Ectodermal cell (in vitro differentiated cells): ENCODE data around the gene MT1B.

Experiments used
- H3K27ac ChIP-seq: 2 replicates; pipeline ENCODE4 v1.7.0; 2013; ENCODE audit warnings: mild to moderate bottlenecking, low read depth, low read length; ENCODE audit not compliant: insufficient read depth, poor library complexity, severe bottlenecking
- H3K27me3 ChIP-seq: 2 replicates; pipeline ENCODE4 v1.7.0; 2013; ENCODE audit warnings: mild to moderate bottlenecking, low read length; ENCODE audit not compliant: insufficient read depth, control insufficient read depth, poor library complexity, severe bottlenecking
- H3K36me3 ChIP-seq: one replicate; pipeline ENCODE4 v1.7.0; 2013; ENCODE audit warnings: low read length; ENCODE audit not compliant: control insufficient read depth, insufficient read depth
- H3K4me1 ChIP-seq: one replicate; pipeline ENCODE4 v1.7.0; 2013; ENCODE audit warnings: low read length; ENCODE audit not compliant: control insufficient read depth, insufficient read depth
- H3K4me3 ChIP-seq: 2 replicates; pipeline ENCODE4 v1.7.0; 2013; ENCODE audit warnings: low read depth, low read length, control low read depth; ENCODE audit not compliant: insufficient read depth
- H3K9me3 ChIP-seq: 2 replicates; pipeline ENCODE4 v1.7.0; 2013; ENCODE audit warnings: mild to moderate bottlenecking, low read length, moderate library complexity; ENCODE audit not compliant: control insufficient read depth
- WGBS, 2 experiments: methylation state at CpG; one replicate each; pipeline ENCODE4 v1.1.7; 2013; ENCODE audit warnings: missing lambda C conversion rate in 2 of 2; 5-methylcytosine and 5-hydroxymethylcytosine counted together

Gene MT1B

DNA sequence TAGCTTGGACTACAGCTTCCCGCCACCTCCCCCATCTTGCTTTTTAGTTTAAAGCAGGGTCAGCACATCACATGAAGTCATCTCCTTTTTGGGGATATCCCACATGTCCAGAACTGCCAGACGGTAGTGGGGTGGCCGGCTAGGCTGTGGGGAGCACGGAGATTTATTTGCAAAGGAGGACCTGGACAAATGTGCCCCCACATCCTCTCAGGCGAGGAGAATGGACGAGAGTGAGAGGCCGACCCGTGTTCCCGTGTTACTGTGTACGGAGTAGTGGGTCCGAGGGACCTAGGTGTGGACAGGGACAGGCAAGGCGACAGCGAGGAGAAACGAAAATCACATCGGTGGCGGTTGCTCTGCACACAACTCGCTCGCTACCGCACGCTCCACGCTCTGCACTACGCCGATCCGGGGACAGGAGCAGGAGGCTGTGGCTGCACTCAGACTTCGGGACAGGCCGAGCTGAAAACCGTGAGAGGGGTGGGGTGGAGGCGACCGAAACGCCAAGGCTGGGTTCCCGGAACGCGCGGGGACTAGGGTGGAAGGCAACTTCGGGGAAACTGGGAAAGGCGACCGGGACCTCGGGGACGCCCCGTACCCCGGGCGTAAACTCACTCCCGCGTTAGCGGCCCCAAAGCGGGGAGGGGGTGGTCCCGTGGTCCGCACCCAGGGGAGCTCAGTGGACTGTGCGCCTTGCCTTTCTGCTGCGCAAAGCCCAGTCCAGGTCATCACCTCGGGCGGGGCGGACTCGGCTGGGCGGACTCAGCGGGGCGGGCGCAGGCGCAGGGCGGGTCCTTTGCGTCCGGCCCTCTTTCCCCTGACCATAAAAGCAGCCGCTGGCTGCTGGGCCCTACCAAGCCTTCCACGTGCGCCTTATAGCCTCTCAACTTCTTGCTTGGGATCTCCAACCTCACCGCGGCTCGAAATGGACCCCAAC is 13.6 kb upstream of the MT1B start, which contains the start of gene MT1A:
Gene MT1A, plus strand, starts transcription at position 853 of the 937 bp plus-strand sequence. Its CDS starts 73 bp downstream, at position 926.
- WGBS, 2 experiments: 2 to 3% methylated on average over 68 of the region's 68 CpGs
- no peaks in the 10 kb centered on the region for H3K36me3 ChIP-seq
- H3K4me3 ChIP-seq: peak within 1 kb of the TSS; percentile 23
- no peak within 1 kb of the TSS for H3K27ac ChIP-seq
- H3K4me1 ChIP-seq: no peaks in the 10 kb centered on the region
- H3K9me3 ChIP-seq: no peaks in the 10 kb centered on the region
- H3K27me3 ChIP-seq: peaks cover 100% of the 10 kb centered on the region

DNA sequence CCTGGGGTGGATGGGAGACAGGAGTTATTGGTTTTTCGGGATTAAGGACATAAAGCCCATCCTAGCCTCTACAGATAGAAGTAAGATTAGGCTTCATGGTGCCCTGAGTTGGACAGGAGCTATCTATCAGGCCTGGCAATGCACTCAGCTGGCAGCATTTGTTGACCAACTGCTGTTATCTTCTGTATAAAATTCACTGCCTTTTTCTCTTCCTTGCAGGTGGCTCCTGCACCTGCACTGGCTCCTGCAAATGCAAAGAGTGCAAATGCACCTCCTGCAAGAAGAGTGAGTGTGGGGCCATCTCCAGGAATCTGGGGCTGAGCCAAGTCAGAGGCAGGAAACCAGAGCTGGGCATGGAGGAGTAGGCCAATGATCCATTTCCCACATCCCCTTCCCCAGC is 12.6 kb upstream of the MT1B start:
- Histone ChIP-seq H3K4me3 (no peak overlapping the region), H3K36me3 (no peaks in the 10 kb centered on the region), H3K27me3 (peaks cover 100% of the 10 kb centered on the region), H3K9me3 (no peaks in the 10 kb centered on the region), H3K27ac (no peak overlapping the region), H3K4me1 (peaks cover 7% of the 10 kb centered on the region)
- 59 to 67% methylated on average over 1 of the region's 1 CpG for WGBS, 2 experiments

DNA sequence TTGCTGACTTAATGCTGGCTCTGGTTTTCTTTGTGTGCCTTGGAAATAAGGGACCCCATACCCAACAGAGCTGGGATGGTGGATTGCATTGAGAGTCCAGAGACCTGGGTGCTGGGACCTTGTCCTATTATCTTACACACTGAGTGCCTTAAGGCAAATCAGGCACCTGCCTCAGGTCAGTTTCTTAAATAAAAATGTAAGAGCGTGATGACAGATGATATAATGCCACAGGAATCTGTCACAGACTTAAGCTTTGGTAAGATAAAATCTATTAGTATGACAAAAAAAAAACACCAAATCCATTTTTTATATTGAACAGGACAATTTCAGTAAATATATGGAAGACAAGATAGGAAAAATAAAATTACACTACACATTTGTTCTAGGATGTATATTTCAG is 11.6 kb upstream of the MT1B start:
- peaks cover 7% of the 10 kb centered on the region for H3K4me1 ChIP-seq
- H3K4me3 ChIP-seq: no peak overlapping the region
- H3K27ac ChIP-seq: no peak overlapping the region
- peaks cover 100% of the 10 kb centered on the region for H3K27me3 ChIP-seq
- H3K36me3 ChIP-seq: no peaks in the 10 kb centered on the region
- WGBS, 2 experiments: 80 to 100% methylated on average over 1 of the region's 1 CpG
- no peaks in the 10 kb centered on the region for H3K9me3 ChIP-seq

DNA sequence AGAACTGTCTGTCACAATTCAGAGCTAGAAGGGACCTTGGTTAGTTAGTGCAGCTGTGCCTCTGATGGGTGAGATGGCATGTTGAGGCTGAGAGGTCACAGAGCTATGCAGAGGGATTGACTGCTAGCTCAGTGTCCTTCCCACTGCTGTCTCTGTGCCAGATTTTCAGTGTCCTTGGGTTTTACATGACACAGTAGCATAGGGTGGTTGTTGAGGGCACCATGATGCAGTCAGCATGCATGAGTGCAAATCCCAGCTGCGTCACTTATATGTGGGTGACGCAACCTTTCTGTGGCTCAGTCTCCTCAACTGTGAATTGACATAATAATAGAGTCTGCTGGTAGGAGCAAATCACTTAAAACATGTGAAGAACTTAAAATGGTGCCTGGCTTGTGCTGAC is 10.5 kb upstream of the MT1B start:
- Histone ChIP-seq H3K36me3 (no peaks in the 10 kb centered on the region), H3K4me1 (peaks cover 7% of the 10 kb centered on the region), H3K27me3 (peaks cover 100% of the 10 kb centered on the region), H3K4me3 (no peak overlapping the region), H3K27ac (no peak overlapping the region), H3K9me3 (no peaks in the 10 kb centered on the region)
- 84 to 85% methylated on average over 2 of the region's 2 CpGs for WGBS, 2 experiments

DNA sequence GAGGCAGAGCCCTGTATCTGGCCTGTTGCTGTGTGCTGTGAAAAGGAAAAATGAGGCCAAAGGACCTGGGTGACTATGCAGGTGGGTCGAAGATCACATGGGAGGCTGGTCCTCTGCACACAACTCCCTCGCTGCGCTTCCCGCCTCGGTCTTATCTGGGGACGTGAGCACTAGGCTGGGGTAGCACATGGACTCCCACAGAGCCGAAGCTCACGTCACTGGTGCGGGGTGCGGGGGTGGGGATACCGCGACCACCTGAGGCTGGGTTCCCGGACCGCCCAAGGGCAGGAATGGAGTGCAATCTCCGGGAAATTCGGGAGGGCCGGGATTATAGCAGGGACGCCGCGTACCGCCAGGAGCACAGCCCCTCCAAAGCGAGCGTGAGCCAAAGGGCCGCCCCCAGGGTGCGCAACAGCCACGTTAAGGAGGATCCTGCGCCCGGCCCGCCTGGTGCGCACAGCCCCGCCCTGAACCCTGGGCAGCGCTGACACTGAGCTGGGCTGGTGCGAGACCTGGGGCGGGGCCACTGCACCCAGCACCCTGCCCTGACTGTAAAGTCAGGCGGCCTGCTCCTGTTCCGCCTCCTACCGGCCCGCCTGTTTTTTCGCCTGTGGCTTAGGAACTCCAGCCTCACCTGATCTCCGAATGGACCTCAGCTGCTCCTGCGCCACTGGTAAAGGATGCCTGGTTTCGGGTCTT is 8.5 kb upstream of the MT1B start:
- peaks cover 100% of the 10 kb centered on the region for H3K27me3 ChIP-seq
- no peak overlapping the region for H3K4me3 ChIP-seq
- WGBS, 2 experiments: 5 to 6% methylated on average over 42 of the region's 42 CpGs
- H3K27ac ChIP-seq: no peak overlapping the region
- no peaks in the 10 kb centered on the region for H3K9me3 ChIP-seq
- peaks cover 7% of the 10 kb centered on the region for H3K4me1 ChIP-seq
- H3K36me3 ChIP-seq: no peaks in the 10 kb centered on the region

DNA sequence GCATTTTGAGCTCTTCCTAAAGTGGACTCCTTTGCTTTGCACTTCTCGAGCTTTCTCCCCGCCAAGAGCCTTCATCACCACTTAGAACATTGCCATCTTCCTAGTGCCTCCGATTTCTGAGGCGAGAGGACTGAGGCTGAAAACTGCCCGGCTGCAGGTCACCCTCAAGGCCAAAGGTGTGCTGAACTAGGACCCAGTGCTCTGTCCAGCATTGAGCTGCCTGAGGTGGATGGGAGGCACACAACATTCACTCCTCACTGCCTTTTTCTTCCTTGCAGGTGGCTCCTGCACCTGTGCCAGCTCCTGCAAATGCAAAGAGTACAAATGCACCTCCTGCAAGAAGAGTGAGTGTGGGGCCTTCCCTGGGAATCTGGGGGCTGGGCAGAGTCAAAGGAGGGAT is 7.9 kb upstream of the MT1B start:
- peaks cover 100% of the 10 kb centered on the region for H3K27me3 ChIP-seq
- H3K27ac ChIP-seq: no peak overlapping the region
- WGBS, 2 experiments: 59 to 66% methylated on average over 5 of the region's 5 CpGs
- H3K4me3 ChIP-seq: no peak overlapping the region
- H3K4me1 ChIP-seq: peaks cover 7% of the 10 kb centered on the region
- no peaks in the 10 kb centered on the region for H3K9me3 ChIP-seq
- H3K36me3 ChIP-seq: no peaks in the 10 kb centered on the region

DNA sequence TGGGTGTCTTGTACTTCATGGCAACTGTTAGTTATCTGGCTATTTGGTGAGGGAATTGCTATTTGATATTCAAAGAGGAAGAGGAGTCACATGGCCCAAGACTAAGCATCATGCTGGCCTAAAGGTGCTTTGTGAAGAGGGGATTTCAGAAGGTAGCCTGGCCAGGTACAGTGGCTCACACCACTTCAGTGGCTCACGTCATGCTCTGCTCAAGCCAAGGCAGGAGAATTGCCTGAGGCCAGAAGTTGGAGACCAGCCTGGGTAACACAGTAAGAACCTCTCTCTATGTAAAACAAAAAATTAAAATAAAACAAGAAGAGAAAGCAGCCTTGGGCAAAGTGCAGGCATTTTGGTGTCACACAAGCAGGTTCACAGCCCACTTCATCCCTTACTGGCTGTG is 6.4 kb upstream of the MT1B start:
- no peaks in the 10 kb centered on the region for H3K36me3 ChIP-seq
- peaks cover 99% of the 10 kb centered on the region for H3K27me3 ChIP-seq
- H3K27ac ChIP-seq: no peak overlapping the region
- H3K4me1 ChIP-seq: peaks cover 7% of the 10 kb centered on the region
- no peak overlapping the region for H3K4me3 ChIP-seq
- no peaks in the 10 kb centered on the region for H3K9me3 ChIP-seq
- 65 to 85% methylated on average over 1 of the region's 1 CpG for WGBS, 2 experiments

DNA sequence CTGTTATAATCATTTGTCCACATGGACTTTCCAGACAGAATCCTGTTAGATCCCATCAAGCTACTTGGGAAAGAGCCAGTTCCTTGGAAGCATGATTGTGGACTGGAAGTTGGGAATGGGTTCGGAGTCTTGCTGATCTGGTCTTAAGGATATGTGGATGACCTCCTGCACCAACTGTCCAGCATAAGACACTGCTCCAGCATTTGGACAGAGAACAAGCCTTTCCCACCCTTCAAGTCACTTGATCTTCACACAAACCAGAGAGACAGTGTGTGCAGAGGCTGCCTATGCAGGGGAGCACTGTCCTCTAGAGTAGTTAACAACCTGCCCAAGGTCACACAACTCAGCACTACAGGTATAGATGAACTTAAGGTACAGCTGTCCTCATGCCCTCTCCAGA is 5.8 kb upstream of the MT1B start:
- Histone ChIP-seq H3K9me3 (no peaks in the 10 kb centered on the region), H3K4me3 (no peak overlapping the region), H3K27me3 (peaks cover 94% of the 10 kb centered on the region), H3K36me3 (no peaks in the 10 kb centered on the region), H3K27ac (no peak overlapping the region), H3K4me1 (peaks cover 7% of the 10 kb centered on the region)
- 0% methylated on average over 1 of the region's 1 CpG for WGBS, 2 experiments

DNA sequence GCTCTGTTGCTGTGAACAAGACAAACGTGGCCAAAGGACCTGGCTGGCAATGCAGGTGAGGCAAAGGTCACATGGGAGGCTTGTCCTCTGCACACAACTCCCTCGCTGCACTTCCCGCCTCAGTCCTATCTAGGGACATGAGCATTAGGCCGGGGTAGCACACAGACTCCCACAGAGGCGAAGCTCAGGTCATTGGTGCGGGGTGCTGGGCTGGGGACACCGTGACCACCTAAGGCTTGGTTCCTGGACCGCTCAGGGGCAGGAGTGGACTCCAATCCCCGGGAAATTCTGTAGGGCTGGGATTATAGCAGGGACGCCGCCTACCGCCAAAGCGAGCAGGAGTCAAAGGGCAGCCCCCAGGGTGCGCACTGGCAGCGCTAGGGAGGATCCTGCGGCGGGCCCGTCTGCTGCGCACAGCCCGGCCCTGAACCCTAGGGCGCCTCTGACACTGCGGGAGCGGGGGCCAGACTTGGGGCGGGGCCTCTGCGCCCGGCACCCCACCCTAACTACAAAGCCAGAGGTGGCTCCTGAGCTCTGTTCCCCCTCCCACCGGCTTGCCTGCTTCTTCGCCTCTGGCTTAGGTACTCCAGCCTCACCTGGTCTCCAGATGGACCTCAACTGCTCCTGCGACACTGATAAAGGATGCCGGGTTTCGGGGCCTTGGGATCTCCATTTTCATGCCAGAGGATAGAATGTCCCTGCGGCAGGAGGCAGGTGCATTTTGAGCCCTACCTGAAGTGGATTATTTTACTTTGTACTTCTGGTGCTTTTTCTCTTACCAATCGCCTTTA is 3.9 kb upstream of the MT1B start:
- WGBS, 2 experiments: 48 to 52% methylated on average over 33 of the region's 33 CpGs
- peaks cover 83% of the 10 kb centered on the region for H3K27me3 ChIP-seq
- no peak overlapping the region for H3K4me3 ChIP-seq
- H3K4me1 ChIP-seq: peaks cover 7% of the 10 kb centered on the region
- H3K9me3 ChIP-seq: no peaks in the 10 kb centered on the region
- H3K36me3 ChIP-seq: no peaks in the 10 kb centered on the region
- no peak overlapping the region for H3K27ac ChIP-seq

DNA sequence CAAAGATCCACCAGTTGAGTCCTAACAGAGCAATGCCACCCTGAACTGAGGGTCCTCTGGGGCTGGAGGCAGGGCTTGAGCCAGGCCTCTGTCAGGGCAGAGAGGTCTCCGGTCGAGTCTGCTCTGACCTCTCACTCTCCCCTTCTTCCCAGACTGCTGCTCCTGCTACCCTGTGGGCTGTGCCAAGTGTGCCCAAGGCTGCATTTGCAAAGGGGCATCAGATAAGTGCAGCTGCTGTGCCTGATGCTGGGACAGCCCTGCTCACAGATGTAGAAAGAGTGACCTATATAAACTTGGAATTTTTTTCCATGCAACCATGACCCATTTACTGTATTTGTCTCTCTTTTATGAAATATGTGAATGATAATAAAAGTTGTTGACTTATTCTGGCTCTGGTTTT is 2.4 kb upstream of the MT1B start:
- 90 to 93% methylated on average over 2 of the region's 2 CpGs for WGBS, 2 experiments
- peaks cover 72% of the 10 kb centered on the region for H3K27me3 ChIP-seq

More for the DNA sequence above, 2.4 kb upstream of the MT1B start:
- H3K4me1 ChIP-seq: no peaks in the 10 kb centered on the region
- no peaks in the 10 kb centered on the region for H3K36me3 ChIP-seq
- H3K9me3 ChIP-seq: no peaks in the 10 kb centered on the region
- no peak overlapping the region for H3K27ac ChIP-seq
- H3K4me3 ChIP-seq: no peak overlapping the region
